Body of pancreas (tissue), 4 donors: ENCODE results near the gene CADM3.

Experiments
- CTCF ChIP-seq, 7 experiments: fragments of 450-650 bp in 4 of 7; fragments of 200-600 bp in 3 of 7; sonication (generic) in 3 of 7; IDR thresholded peaks; one replicate each; pipeline ENCODE4 v1.5.1; 2016 to 2019; ENCODE audit warnings: antibody characterized with exemption in 7 of 7
- POLR2A ChIP-seq, 3 donors: fragments of 450-650 bp; IDR thresholded peaks; one replicate each; pipeline ENCODE4 v1.6.1; 2016; ENCODE audit warnings: antibody characterized with exemption in 3 of 3, mild to moderate bottlenecking in 2 of 3

- TF ChIP-seq CTCF (IDR thresholded peaks at IDR 0.05) (peak; percentile 40 to 87 (median 68)), POLR2A (IDR thresholded peaks at IDR 0.05) (no peak)
Measured at GRCh38 chr1:159132271-159132881, 39.0 kb upstream of the CADM3 start.
